Measurements from ENCODE around the gene CYP4B1. TPM values are rescaled to one million over a fixed set of nuclear protein-coding genes. Genes with fewer than 3 reads are reported as not detected.
"Not testable (repeated sequence)": the region's sequence is repeated elsewhere in the genome, so short reads cannot be mapped to it uniquely, and the experiment has no call there.

The CYP4B1 gene
- total RNA-seq, 2 donors from 2014 or later, result 11.6 to 35.2 TPM

DNA sequence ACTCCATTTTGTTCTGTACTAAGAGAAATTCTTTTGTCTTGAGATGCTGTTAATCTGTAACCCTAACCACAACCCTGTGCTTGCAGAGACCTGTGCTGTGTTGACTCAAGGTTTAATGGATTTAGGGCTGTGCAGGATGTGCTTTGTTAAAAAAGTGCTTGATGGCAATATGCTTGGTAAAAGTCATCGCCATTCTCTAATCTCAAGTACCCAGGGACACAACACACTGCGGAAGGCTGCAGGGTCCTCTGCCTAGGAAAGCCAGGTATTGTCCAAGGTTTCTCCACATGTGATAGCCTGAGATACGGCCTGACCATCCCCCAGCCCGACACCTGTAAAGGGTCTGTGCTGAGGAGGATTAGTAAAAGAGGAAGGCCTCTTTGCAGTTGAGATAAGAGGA lies 10.2 kb upstream of the CYP4B1 start:
- peak; percentile 22 for DNase-seq (ENCODE audit: low spot score)
- intact Hi-C loops (cut with DNase I), result not testable (repeated sequence)

- intact Hi-C loops (cut with DNase I), result loop anchor here in 1 of 2 donors (10.0 kb wide), 1 partner anchor 1556 kb away; no protein-coding TSS in a partner anchor
- DNase-seq (ENCODE audit: low spot score), result no peak
These were observed 8.3 kb upstream of the CYP4B1 start for GRCh38 chr1:46790446-46791101.

GRCh38 chr1:46793126-46793525 lies 5.7 kb upstream of the CYP4B1 start:
- intact Hi-C loops (cut with DNase I), result loop anchor here in 1 of 2 donors (10.0 kb wide), 1 partner anchor 1558 kb away; no protein-coding TSS in a partner anchor

DNA sequence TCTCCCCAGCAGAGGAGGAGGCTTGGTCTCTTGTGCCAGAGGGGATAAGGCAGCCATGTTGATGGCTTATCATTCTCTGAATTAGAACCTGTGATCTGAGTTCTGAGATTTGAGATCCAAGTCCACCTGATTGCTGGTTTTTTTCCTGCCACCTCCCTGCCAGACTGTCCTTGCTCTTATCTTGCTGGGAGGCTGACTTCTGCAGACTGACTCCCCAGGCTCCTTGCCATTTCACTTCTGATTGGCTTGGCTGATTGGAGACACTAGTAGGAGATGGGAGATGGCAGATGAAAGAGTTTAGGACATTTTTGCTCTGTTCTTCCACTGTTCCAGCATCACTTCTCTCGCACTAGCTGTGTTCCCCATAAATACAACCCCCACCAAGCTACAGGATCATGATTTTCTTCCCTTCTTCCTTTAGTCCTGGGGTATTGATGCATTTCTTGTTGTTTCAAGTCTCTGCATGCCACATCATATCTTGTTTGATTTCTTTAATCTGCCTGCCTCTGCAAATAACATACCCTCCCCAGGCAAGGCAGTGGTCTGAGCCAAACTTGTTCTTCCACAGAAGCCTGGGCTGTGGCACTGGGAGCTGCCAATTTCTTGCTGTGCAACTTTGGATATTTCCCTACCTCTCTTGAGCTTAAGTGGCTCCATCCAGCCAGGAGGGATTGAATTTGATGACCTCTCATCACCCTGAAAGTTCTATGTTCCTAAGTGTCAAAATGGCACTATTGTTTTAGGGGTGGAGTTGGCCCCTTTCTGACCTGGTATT lies 963 bp upstream of the CYP4B1 start:
- intact Hi-C loops (cut with DNase I), result loop anchor here in 1 of 2 donors (10.0 kb wide), 1 partner anchor 1563 kb away; no protein-coding TSS in a partner anchor
- no peak for DNase-seq (ENCODE audit: low spot score)

More at GRCh38 chr1:46793126-46793525, 5.7 kb upstream of the CYP4B1 start:
- DNase-seq (ENCODE audit: low spot score), result no peak

GRCh38 chr1:46800742-46801141 lies 1.9 kb downstream of the CYP4B1 start:
- no peak for DNase-seq (ENCODE audit: low spot score)
- intact Hi-C loops (cut with DNase I), result no loop called here

DNA sequence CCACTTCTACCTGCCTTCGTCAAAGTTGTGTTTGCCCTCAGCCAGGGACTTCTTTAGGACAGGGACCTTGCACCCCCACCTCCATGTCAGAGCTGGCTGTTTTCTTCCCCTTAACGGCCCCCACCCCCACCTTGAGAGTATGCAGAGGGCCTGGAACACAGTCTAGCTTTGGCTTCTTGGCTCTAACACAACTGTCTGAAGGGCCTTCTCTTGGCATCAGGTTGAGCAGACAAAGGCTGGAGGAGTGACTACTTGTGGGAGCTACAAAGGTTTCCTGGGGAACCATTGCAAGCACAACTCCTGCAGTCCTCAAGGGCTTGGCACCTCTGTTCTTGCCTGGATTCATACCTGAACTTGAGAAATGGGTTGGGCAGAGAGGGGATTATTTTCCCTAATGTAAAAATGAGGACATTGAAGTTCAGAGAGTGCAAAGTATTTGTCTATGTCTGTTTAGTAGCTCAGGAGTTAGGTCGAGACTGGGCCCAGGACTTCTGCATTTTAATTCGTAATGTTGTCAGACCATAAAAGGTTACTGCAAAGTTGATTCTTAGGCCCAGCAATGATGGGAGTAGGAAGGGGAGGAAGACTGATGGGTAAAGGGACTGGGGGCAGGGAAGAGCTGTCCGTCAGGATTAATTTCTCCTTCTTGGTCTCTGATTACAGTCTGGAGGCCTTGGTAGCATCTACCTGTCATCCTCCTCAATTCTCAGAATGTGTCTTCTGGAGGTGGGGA lies 2.6 kb downstream of the CYP4B1 start:
- DNase-seq (ENCODE audit: low spot score), result no peak
- intact Hi-C loops (cut with DNase I), result no loop called here

DNA sequence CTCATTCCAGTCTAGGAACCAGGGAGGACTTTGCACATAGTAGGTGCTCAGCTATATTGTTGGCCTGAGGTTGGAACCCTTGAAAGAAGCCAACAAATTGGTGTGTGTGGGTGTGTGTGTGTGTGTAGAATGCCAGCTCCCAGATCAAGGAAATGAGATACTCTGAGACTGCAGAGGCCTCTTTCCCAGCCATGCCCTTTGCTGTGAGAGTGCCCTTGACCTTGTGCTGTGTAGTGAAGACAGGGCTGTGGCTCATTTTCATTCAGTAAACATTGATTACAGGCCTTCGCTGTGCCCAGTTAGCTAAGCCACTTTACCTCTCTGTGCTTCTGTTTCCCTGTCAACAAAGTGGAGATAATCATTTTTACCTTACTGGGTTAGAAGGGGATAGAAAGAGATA lies 3.2 kb downstream of the CYP4B1 start:
- no peak for DNase-seq (ENCODE audit: low spot score)
- intact Hi-C loops (cut with DNase I), result no loop called here

DNA sequence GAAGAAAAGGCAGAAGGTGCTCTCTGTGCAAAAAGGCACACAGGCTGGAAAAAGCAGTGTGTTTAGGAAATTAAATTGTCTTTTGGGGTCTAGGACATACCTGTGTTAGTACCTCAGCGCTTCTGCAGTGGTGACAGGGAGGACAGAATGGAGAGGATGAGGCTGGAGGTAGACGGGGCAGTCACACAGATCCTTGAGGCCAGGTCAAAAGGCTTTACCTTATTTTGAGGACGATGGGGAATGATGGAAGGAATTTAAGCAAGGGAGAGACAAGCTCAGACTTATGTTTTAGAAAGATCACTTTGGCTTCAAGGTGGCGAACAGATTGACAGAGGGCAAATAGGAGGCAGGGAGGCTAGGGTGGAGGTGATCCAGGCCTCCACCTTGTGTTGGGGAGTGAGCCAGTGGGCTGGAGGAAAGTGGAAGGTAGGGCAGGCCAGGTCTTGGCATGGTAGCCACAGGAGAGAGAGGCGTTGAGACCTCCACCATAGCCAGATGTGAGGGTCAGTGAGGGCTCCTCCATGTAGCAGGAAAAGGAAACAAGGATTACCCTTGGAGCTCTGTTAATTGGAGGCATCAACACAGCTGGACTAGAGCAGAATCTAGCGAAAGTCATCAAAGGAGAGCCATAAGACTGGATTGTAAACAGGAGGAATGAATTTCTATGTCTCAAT lies 4.2 kb downstream of the CYP4B1 start:
- intact Hi-C loops (cut with DNase I), result no loop called here
- DNase-seq (ENCODE audit: low spot score), result no peak

DNA sequence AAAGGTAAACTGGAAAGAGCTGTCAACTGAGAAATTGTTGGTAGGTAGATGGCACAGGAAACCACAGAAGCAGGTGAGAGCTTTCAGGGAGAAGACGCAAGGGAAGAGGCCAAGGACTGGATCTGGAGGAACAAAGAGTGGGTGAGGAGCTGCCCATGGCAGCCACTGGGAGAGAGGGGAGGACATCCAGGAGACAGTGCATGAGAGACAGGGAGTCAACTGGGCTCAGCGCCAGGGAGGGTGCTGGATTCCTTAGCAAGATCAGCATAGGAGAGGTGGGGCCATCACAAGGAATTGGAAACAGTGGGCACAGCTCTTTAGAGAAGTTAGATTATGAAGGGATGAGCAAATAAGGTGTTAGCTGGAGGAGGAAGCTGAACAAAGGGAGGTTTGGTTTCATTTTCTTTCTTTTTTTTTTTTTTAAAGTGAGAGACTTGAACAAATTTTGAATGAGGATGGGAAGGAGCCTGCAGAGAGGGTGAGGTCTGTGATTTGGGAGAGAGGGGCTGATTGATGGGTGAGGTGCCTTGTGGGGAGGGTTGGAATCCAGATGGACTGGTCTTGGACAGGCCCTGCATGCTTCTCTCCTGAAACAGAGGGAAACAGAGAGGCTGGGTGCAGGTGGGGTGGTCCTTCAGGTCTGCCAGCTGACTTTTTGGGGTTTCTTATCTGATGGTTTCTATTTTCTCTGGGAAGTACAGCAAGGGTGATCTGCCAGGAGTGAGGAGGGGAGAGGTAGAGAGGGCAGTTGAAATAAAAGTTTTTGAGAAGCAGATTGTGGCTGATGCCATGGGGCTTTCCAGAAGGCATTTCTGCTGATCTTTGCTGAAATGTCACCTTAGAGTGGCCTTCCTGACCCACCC lies 5.4 kb downstream of the CYP4B1 start:
- intact Hi-C loops (cut with DNase I), result no loop called here
- no peak for DNase-seq (ENCODE audit: low spot score)

DNA sequence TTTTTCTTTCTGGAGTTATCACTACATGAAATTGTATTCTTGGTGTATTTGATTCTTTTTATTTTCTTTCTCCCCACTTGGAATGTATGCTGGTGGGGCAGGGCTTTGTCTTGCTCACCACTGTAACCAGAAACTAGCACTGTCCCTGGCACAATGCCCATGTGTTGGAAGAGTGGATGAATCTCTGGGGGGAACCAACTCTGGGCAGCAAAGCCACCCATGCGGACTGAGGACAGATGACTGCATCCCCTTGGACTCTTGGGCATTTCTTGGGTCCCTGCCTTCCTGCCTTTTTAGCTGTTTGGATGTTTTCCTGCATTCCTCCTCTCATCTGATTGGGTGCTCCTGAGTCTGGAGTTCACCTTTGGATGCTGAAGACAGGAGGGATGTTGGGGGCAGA lies 6.1 kb downstream of the CYP4B1 start:
- DNase-seq (ENCODE audit: low spot score), result no peak
- intact Hi-C loops (cut with DNase I), result no loop called here

GRCh38 chr1:46805755-46806154 lies 6.9 kb downstream of the CYP4B1 start:
- no peak for DNase-seq (ENCODE audit: low spot score)
- intact Hi-C loops (cut with DNase I), result no loop called here

DNA sequence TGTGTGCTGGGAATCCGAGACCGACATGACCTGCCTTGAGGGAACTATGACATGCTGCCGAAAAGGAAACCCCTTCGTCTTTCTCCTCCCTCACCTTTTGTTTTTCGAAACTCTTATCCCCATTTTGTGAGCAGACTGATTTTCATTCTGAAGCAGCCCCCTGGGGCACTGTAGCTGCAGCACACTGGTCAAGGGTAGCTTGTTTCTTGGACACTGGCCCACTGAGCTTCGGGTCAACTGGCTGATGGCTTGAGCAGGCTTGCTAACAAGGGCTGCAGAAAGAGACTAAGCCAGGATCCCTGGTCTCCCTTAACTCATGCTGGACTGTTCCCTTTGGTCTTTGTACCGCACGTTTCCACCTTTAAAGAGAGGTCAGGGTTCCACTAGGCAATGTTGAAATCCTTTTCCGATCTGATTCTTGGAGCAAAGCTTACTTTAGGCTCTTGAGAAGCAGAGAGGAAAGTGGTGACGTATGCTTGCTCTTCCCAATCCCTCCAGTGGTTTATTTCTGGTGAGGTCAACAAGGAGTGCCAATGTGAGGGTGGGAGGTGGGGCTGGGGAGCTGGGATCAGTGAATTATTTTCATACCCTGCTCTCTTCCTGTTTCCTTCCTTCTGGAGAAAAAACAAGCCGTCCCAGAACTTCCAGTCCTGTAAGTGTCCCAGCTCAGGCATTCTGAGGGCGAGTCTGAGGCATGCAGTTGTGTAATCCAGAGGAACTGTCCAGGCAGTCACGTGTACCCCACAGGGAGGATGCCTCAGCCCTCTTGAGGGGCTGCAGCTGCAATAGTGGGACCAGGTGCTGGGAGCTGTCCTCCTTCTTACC lies 7.6 kb downstream of the CYP4B1 start:
- intact Hi-C loops (cut with DNase I), result no loop called here
- DNase-seq (ENCODE audit: low spot score), result peak; percentile 86

DNA sequence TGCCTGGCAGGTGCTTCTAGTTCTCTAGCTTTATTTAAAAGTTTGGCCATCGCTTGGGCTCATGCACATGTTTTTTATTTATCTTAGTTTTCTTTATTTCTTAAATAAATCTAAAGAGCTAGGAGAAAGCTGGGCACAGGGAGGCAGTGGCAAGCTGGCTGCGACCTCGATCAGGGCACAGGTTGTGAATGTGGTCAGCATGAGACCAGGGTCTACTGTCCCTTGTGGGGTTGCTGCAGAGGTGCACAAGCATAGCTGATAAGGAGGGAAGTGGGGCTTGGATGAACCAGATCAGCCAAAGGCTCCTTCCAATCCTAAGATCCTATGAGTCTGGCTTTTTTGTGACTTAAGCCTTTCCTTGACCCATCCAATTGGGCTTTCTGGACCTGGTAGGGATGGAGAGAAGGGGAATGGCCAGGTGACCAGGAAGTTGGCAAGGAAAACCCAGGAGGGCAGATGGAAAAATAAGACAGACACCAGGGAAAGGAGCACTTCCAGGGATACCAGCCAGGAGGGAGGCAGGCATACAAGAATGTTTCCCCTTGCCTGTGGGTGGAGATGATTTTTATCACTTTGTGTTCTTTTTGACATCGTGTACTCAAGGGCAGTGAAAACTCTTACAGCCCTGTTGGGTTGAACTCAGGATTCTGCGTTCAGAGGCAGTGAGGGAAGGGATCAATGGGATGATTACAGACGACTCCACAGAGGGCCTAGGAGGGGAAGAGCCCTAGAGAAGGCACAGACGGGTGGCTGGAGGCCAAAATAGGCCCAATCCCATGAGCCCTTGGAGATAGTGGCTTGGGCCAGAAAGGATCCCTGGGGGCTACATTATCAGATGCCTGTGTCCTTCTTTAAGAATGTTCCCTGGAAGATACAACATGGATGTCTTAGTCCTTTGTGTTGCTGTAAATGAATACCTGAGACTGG lies 8.5 kb downstream of the CYP4B1 start:
- intact Hi-C loops (cut with DNase I), result no loop called here
- DNase-seq (ENCODE audit: low spot score), result no peak

DNA sequence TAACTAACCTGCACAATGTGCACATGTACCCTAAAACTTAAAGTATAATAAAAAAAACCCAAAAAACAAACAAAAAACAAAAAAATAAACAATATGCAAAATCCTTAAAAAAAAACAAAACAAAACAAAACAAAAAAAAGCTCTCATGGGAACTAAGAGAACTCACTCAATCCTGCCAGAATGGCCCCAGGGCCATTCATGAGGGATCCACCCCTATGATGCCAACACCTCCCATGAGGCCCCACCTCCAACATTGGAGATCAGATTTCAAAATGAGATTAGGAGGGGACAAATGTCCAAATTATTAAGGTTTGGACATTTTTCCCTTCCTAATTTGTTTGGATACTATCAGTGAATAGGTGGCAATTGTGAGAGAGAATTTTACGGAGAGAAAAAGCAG lies 10.2 kb downstream of the CYP4B1 start:
- DNase-seq (ENCODE audit: low spot score), result no peak
- intact Hi-C loops (cut with DNase I), result no loop called here

GRCh38 chr1:46809904-46810303 lies 11.1 kb downstream of the CYP4B1 start:
- no peak for DNase-seq (ENCODE audit: low spot score)
- intact Hi-C loops (cut with DNase I), result no loop called here

DNA sequence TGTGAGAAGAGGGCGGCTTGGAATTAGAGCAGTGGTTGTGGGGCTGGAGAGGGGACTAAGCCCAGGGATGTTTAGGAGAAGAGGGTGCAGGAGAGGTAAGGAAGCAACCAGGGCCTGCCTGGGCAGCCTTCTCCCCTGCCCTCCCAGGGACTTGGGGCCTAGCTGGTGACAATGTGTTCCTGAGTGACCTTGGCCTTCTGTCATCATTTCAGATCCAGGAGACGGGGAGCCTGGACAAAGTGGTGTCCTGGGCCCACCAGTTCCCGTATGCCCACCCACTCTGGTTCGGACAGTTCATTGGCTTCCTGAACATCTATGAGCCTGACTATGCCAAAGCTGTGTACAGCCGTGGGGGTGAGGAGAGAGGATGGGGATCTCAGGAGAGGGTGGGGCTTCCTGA lies 11.8 kb downstream of the CYP4B1 start:
- intact Hi-C loops (cut with DNase I), result no loop called here

GRCh38 chr1:46811053-46811452 lies 12.2 kb downstream of the CYP4B1 start:
- intact Hi-C loops (cut with DNase I), result no loop called here
- DNase-seq (ENCODE audit: low spot score), result no peak

More for the DNA sequence above, 11.8 kb downstream of the CYP4B1 start:
- DNase-seq (ENCODE audit: low spot score), result no peak

All from posterior vena cava (tissue), 2 donors.